Measurements from ENCODE around the gene FGD5.

FGD5 gene

GRCh38 chr3:14874784-14875183 is 56.0 kb downstream of the FGD5 start:
- no peak for DNase-seq (ENCODE audit: low read depth, low spot score)

- no peak for DNase-seq (ENCODE audit: low read depth, low spot score)
Observed at GRCh38 chr3:14875411-14876175, 56.8 kb downstream of the FGD5 start.

GRCh38 chr3:14876921-14877333 is 58.2 kb downstream of the FGD5 start:
- DNase-seq (ENCODE audit: low read depth, low spot score), result no peak

- no peak for DNase-seq (ENCODE audit: low read depth, low spot score)
Observed at GRCh38 chr3:14877469-14877868, 58.7 kb downstream of the FGD5 start.

- DNase-seq (ENCODE audit: low read depth, low spot score), result no peak
Observed at GRCh38 chr3:14879211-14879874, 60.6 kb downstream of the FGD5 start.

GRCh38 chr3:14880447-14881106 is 61.8 kb downstream of the FGD5 start:
- no peak for DNase-seq (ENCODE audit: low read depth, low spot score)

- no peak for DNase-seq (ENCODE audit: low read depth, low spot score)
Observed at GRCh38 chr3:14883226-14883625, 64.5 kb downstream of the FGD5 start.

- DNase-seq (ENCODE audit: low read depth, low spot score), result no peak
Observed at GRCh38 chr3:14884665-14885064, 65.9 kb downstream of the FGD5 start.

- no peak for DNase-seq (ENCODE audit: low read depth, low spot score)
Observed at GRCh38 chr3:14885307-14885706, 66.5 kb downstream of the FGD5 start.

GRCh38 chr3:14886101-14886500 is 67.3 kb downstream of the FGD5 start:
- DNase-seq (ENCODE audit: low read depth, low spot score), result no peak

GRCh38 chr3:14889205-14889604 is 70.4 kb downstream of the FGD5 start:
- DNase-seq (ENCODE audit: low read depth, low spot score), result no peak

- no peak for DNase-seq (ENCODE audit: low read depth, low spot score)
Observed at GRCh38 chr3:14889943-14890342, 71.2 kb downstream of the FGD5 start.

GRCh38 chr3:14890476-14890875 is 71.7 kb downstream of the FGD5 start:
- DNase-seq (ENCODE audit: low read depth, low spot score), result no peak

GRCh38 chr3:14891135-14892132 is 72.7 kb downstream of the FGD5 start:
- DNase-seq (ENCODE audit: low read depth, low spot score), result no peak

GRCh38 chr3:14892226-14892625 is 73.5 kb downstream of the FGD5 start:
- DNase-seq (ENCODE audit: low read depth, low spot score), result no peak

GRCh38 chr3:14894085-14894484 is 75.3 kb downstream of the FGD5 start:
- no peak for DNase-seq (ENCODE audit: low read depth, low spot score)

- no peak for DNase-seq (ENCODE audit: low read depth, low spot score)
Observed at GRCh38 chr3:14897266-14897665, 78.5 kb downstream of the FGD5 start.

- DNase-seq (ENCODE audit: low read depth, low spot score), result no peak
Observed at GRCh38 chr3:14898929-14899328, 80.2 kb downstream of the FGD5 start.

GRCh38 chr3:14899993-14900618 is 81.3 kb downstream of the FGD5 start:
- no peak for DNase-seq (ENCODE audit: low read depth, low spot score)

GRCh38 chr3:14900881-14901873 is 82.4 kb downstream of the FGD5 start:
- no peak for DNase-seq (ENCODE audit: low read depth, low spot score)
